K562 (cell line): ENCODE results near the gene ARMH1. TPM values are rescaled to one million over a fixed set of nuclear protein-coding genes. Genes with fewer than 3 reads are reported as not detected.
A peak's percentile ranks its signal among the peaks of the same experiment; 100 is the strongest.

Source experiments
- BCLAF1 ChIP-seq, 2 experiments: fragments of 450-650 bp in 1 of 2; IDR thresholded peaks; 2 replicates each; pipeline ENCODE4 v1.6.1; 2011 to 2017; ENCODE audit warnings: low read depth in 2 of 2, antibody characterized with exemption in 1 of 2, borderline replicate concordance in 1 of 2, low read length in 1 of 2, mild to moderate bottlenecking in 1 of 2, mixed read lengths in 1 of 2; ENCODE audit not compliant: control insufficient read depth in 1 of 2
- CHCHD3 ChIP-seq: fragments of 250-450 bp; sonication (Bioruptor Pico); IDR thresholded peaks from 2 replicates; pipeline ENCODE4 v2.1.2; 2022; ENCODE audit warnings: mild to moderate bottlenecking
- CREB3 ChIP-seq: fragments of 450-650 bp; conservative IDR thresholded peaks from 2 replicates; pipeline ENCODE4 v1.6.1; 2016; ENCODE audit warnings: missing genetic modification characterization, low read depth, mild to moderate bottlenecking, missing compliant biosample characterization, moderate library complexity
- CTBP1 ChIP-seq: fragments of 450-650 bp; IDR thresholded peaks from 2 replicates; pipeline ENCODE4 v1.6.1; 2016; ENCODE audit warnings: borderline replicate concordance
- ELF4 ChIP-seq: fragments of 450-650 bp; formaldehyde crosslinking; IDR thresholded peaks from 2 replicates; pipeline ENCODE4 v1.4.0; 2022; ENCODE audit warnings: missing genetic modification characterization
- GATA2 ChIP-seq: sonication (generic); formaldehyde crosslinking; IDR thresholded peaks from 2 replicates; pipeline ENCODE4 v1.4.0; 2020; ENCODE audit warnings: mild to moderate bottlenecking, missing genetic modification reagents
- HEY1 ChIP-seq: fragments of 250-450 bp; sonication (Bioruptor Pico); IDR thresholded peaks from 2 replicates; pipeline ENCODE4 v1.5.0; 2020; ENCODE audit warnings: mild to moderate bottlenecking, moderate library complexity, borderline replicate concordance
- HOMEZ ChIP-seq: fragments of 250-450 bp; sonication (Bioruptor Pico); IDR thresholded peaks from 2 replicates; pipeline ENCODE4 v1.4.0; 2020; ENCODE audit warnings: mild to moderate bottlenecking, moderate library complexity
- HSF4 ChIP-seq: fragments of 250-450 bp; sonication (Bioruptor Pico); IDR thresholded peaks from 2 replicates; pipeline ENCODE4 v2.1.2; 2022; ENCODE audit warnings: mild to moderate bottlenecking, moderate library complexity, borderline replicate concordance
- PTTG1 ChIP-seq: fragments of 450-650 bp; IDR thresholded peaks from 2 replicates; pipeline ENCODE4 v1.6.1; 2016; ENCODE audit warnings: low read depth, mild to moderate bottlenecking, missing genetic modification characterization, missing compliant biosample characterization
- SIX5 ChIP-seq, 2 experiments: IDR thresholded peaks; 2 replicates each; pipeline ENCODE4 v1.6.1; 2011; ENCODE audit warnings: low read length in 2 of 2, borderline replicate concordance in 1 of 2, low read depth in 1 of 2, mild to moderate bottlenecking in 1 of 2, moderate library complexity in 1 of 2; ENCODE audit not compliant: insufficient read depth in 1 of 2
- TEAD4 ChIP-seq, 2 experiments: sonication (generic) in 1 of 2; formaldehyde crosslinking in 1 of 2; IDR thresholded peaks; 2 replicates each; pipeline versions ENCODE4 v1.6.1 to v1.8.0; 2012 to 2022; ENCODE audit warnings: borderline replicate concordance in 1 of 2, inconsistent platforms in 1 of 2, low read length in 1 of 2, mild to moderate bottlenecking in 1 of 2, missing genetic modification reagents in 1 of 2
- YY1 ChIP-seq, 3 experiments: IDR thresholded peaks; 2 replicates each; pipeline ENCODE4 v1.6.1; 2011; ENCODE audit warnings: low read length in 2 of 3, mild to moderate bottlenecking in 2 of 3, moderate library complexity in 2 of 3, borderline replicate concordance in 1 of 3, control low read depth in 1 of 3, low read depth in 1 of 3; ENCODE audit not compliant: insufficient read depth in 3 of 3, insufficient replicate concordance in 2 of 3, control insufficient read depth in 1 of 3, insufficient read length in 1 of 3; ENCODE audit errors: extremely low read depth in 1 of 3
- ZNF143 ChIP-seq: sonication (generic); formaldehyde crosslinking; IDR thresholded peaks from 2 replicates; pipeline ENCODE4 v1.9.0; 2022; ENCODE audit warnings: mild to moderate bottlenecking, missing genetic modification reagents
- ZNF174 ChIP-seq: fragments of 250-450 bp; sonication (Bioruptor Pico); IDR thresholded peaks from 2 replicates; pipeline ENCODE4 v1.4.0; 2020; ENCODE audit warnings: mild to moderate bottlenecking
- ZNF780A ChIP-seq: fragments of 250-450 bp; sonication (Bioruptor Pico); IDR thresholded peaks from 2 replicates; pipeline ENCODE4 v1.5.0; 2021; ENCODE audit warnings: mild to moderate bottlenecking
- polyA plus RNA-seq, 8 experiments: library from polyadenylated mRNA; depleted of rRNA in 4 of 8; stranded (reverse) in 5 of 8; unstranded in 3 of 8; fragments of >200 nt; fragmentation: Nextera tagmentation in 2 of 8; fragmentation: Illumina TruSeq in 1 of 8; extraction: Ambion mirVana in 2 of 8; extraction: Trizol in 1 of 8; gene quantifications; 2 replicates each; pipeline versions ENCODE4 v1.2.1 to v1.2.3, GENCODE V29; 2011 to 2014; ENCODE audit warnings: inconsistent platforms in 1 of 8, missing spikeins in 1 of 8
- total RNA-seq, 7 experiments: library from RNA; depleted of rRNA in 6 of 7; stranded (reverse); fragments of >200 nt in 6 of 7; fragmentation: Illumina TruSeq in 2 of 7; extraction: Trizol in 2 of 7; gene quantifications; 2 replicates each; pipeline versions ENCODE4 v1.2.1 to v1.2.3, GENCODE V29; 2011 to 2021; ENCODE audit warnings: low replicate concordance in 1 of 7
- TF ChIP-seq, protein P1 (sequence below): sonication (generic); formaldehyde crosslinking; IDR thresholded peaks from 2 replicates; pipeline ENCODE4 v1.8.1; 2022; ENCODE audit warnings: missing genetic modification reagents

ARMH1 gene
- total and polyA plus RNA-seq, 9 of the 15 experiments (the other 6 are each of a cell fraction or from before 2014, with no cell fraction given) = 0.41 TPM; not detected in 8

DNA sequence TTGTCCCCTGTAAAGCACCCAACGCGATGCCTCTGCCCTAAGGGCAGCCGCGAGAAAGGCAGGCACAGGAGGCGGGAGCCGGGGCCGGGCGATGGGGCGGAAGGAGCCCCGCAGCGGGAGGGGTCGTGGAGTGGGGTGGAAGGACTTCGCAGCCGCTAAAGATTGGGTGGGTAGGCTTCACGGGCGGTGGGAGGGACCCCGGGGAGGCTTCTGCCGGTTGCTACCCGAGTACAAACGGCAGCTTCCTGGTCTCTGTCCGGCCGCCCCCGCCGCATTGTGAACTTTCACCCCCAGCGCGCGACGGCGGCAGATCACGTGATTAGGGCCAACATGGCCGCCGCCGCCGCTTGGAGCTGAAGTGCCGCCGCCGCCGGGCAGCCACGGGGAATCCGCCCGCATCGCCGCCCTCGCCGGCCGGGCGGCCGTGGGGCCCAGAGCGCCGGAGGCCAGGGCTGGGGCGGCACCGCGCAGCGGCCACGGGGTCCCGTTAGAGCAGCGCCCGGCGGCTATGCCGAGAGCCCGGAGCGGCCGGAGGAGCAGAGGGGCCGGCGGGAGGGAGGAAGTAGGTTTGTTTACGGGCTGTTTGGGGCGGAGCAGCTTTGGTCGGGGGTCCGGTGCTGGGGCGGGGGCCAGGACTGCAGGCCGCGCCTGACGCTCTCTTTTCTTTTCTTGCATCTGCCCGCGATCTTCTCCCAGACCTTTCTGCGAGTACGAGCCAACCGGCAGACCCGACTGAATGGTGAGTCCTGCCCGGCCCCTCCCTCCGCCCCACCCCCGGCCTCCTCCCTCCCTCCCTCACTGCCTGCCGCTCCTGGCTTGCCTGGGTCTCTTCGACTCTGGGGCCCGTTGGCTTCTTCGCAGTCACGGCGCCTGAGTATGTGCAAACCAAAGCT is 42.6 kb upstream of the ARMH1 start (continued):
- TF ChIP-seq HSF4 (CRISPR knock-in tag) (peak; percentile 72; the same call in 1 of the 2 replicates), CTBP1 (peak; percentile 55; the same call in 1 of the 2 replicates), ELF4 (CRISPR knock-in tag) (peak; percentile 88), PTTG1 (tag) (no peak), ZNF174 (no peak), ZNF143 (no peak), CHCHD3 (no peak; the same call in 1 of the 2 replicates), TEAD4 (IDR thresholded peaks at IDR 0.05; ENCODE audit: low read length) (no peak), TEAD4 (CRISPR knock-in tag; IDR thresholded peaks at IDR 0.05; ENCODE audit: borderline replicate concordance) (no peak), CREB3 (no peak; the same call in 1 of the 2 replicates), GATA2 (CRISPR knock-in tag) (peak; percentile 77), ZNF780A (CRISPR knock-in tag) (no peak), YY1 (IDR thresholded peaks at IDR 0.05; ENCODE audit: borderline replicate concordance in 1 of 3, control insufficient read depth in 1 of 3, extremely low read depth in 1 of 3, insufficient read depth in 3 of 3, insufficient read length in 1 of 3, insufficient replicate concordance in 2 of 3, low read depth in 1 of 3, low read length in 2 of 3) (peak; percentile 94 to 99 (median 97)), BCLAF1 (IDR thresholded peaks at IDR 0.05; ENCODE audit: borderline replicate concordance in 1 of 2, control insufficient read depth in 1 of 2, low read depth in 2 of 2, low read length in 1 of 2) (0 out of 4 replicates have a peak, but pooled peaks of 1 of the 2 experiments have one; percentile 39), SIX5 (IDR thresholded peaks at IDR 0.05; ENCODE audit: borderline replicate concordance in 1 of 2, insufficient read depth in 1 of 2, low read depth in 1 of 2, low read length in 2 of 2) (no peak; a peak in 1 of 4 replicates), HEY1 (CRISPR knock-in tag) (no peak; the same call in 1 of the 2 replicates), HOMEZ (peak; percentile 54; the same call in 1 of the 2 replicates)
- TF ChIP-seq, protein P1, sequence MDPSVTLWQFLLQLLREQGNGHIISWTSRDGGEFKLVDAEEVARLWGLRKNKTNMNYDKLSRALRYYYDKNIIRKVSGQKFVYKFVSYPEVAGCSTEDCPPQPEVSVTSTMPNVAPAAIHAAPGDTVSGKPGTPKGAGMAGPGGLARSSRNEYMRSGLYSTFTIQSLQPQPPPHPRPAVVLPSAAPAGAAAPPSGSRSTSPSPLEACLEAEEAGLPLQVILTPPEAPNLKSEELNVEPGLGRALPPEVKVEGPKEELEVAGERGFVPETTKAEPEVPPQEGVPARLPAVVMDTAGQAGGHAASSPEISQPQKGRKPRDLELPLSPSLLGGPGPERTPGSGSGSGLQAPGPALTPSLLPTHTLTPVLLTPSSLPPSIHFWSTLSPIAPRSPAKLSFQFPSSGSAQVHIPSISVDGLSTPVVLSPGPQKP (CRISPR knock-in tag) = no peak
